NCI-H774 (cell line): ENCODE data around the gene PLD4.

Experiments
- DNase-seq: peaks from one replicate; lab custom pipeline; 2025; lab: John Stamatoyannopoulos, UW

Gene PLD4

GRCh38 chr14:104975481-104976197, 51.0 kb downstream of the PLD4 start:
- no peak for DNase-seq

GRCh38 chr14:104976198-104977007, 51.7 kb downstream of the PLD4 start:
- peak; percentile 54 for DNase-seq

GRCh38 chr14:104977008-104977680, 52.5 kb downstream of the PLD4 start:
- no peak for DNase-seq

- peak; percentile 65 for DNase-seq
Measured at GRCh38 chr14:104977681-104978653, 53.3 kb downstream of the PLD4 start, which contains the start of gene AHNAK2. AHNAK2 (minus strand) TSS chr14:104978374; CDS start chr14:104978237, 137 bp downstream.

GRCh38 chr14:104978746-104979691, 54.3 kb downstream of the PLD4 start:
- no peak for DNase-seq

GRCh38 chr14:104979758-104980610, 55.3 kb downstream of the PLD4 start:
- no peak for DNase-seq

GRCh38 chr14:104980611-104981531, 56.2 kb downstream of the PLD4 start:
- DNase-seq: no peak

- DNase-seq: no peak
Measured at GRCh38 chr14:104981699-104982541, 57.2 kb downstream of the PLD4 start.

- DNase-seq: no peak
Measured at GRCh38 chr14:104982548-104983230, 58.0 kb downstream of the PLD4 start.
